HG03571 (cell line): ENCODE measurements around the gene ITM2C.
A peak's percentile ranks its signal among the peaks of the same experiment; 100 is the strongest.

Source experiments
- ATAC-seq: cut with Tn5 transposase; IDR thresholded peaks from one replicate; pipeline ENCODE4 v1.9.1; 2021; ENCODE audit not compliant: unreplicated experiment

Gene ITM2C

DNA sequence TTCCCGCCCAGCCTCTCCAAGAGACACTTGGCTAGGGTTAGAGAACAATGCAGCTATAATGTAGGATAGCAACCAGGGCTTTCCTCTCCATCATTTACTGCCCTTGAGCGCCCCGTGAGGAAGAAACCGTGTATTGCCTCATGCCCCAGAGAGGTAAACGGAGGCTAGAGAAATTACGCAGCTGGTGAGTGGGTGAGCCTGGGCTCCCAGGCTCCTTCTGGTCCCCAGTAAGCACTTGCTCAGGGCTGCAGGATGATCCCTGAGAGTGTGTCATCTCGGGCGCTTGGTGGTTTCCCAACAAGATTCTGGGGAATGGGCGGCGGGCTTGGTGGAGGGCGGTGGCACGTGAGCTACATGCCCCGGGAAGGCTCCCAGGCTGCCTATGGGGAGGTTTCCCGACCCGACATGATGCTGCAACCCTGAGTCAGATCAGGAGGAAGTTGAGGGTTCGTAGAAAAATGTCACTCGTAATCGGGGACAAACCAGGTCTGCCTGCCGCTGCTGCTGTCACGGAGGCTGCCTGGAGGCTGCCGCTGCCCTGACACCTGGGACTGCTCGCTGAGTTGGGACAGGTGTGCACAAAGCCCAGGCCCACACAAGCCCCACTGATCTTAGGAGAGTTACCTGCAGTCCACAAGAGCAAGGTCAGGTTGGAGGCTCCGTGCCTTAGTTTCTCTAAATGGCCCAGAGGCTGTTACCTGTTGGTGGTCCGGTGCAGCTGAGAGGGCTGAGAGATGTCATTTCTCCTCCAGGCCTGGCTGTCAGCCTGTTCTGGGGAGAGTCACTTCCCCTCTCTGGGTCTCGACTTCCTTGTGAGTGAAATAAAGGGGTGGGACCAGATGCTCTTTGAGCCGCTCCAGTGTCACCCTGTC is 60.0 kb downstream of the ITM2C start, which contains the start of gene GPR55:
Gene GPR55, minus strand, starts transcription at position 773 of the 872 bp plus-strand sequence. CDS start 14,280 bp downstream, outside the sequence.
- peak; percentile 44 for ATAC-seq

DNA sequence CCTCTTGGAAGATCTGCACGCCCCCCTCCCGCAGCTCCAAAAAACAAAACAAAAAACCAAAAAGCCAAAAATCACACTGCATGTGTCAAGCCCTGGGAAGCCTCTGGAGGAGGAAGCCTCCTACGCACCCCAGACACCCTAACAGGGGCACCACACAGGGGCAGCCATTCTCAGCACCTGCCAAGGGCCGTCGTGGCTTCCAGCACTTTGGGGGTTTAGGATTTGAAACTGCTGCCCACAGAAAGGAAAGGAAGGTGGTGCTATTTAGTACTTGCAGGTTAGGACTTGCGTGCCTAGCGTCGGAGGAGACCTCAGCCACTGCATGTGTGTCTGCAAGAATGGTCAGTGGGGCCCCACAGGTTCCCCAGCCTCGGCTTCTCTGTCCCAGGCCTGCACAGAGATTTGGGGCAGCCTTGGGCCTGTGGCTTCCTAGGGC is 60.7 kb downstream of the ITM2C start:
- no peak for ATAC-seq

DNA sequence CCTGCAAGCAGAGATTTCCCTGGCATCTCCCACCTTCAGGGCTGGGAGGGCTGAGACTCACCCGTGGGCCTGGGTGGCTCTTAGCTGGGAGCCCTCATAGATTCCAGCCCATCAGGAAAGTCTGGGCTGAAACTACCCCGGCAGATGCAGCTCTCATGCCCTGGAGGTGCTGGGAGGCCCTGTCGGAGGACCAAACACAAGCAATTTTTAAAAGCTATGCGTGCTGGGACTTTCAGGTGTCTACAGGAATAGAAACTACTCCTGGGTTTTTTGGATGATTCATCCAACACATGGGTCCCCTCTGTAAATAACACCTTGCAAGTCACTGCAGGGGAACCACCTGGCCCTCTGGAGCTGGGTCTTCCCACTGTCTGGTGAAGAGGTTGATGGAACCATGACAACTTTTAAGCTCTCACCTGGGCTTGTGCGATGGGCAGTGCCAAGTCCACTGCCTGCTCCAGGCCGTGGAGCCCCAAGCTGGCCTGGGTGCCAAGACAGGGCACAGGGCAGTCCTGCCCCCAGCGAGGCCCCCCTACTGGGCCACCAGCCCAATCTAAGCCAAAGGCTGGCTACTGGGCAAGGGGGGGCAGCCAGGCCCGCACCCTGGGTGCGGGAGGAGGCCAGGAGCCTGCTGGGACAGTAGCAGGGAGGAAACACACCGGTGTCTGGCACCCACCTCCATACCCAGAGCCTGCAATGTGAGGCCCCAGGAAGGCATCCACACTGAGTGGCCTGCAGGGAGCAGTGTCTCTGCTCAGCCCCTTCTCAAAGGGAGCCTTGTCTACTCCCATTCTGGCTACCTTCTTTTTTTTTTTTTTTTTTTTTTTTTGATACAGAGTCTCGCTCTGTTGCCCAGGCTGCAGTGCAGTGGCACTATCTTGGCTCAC is 61.4 kb downstream of the ITM2C start:
- no peak for ATAC-seq

GRCh38 chr2:230927711-230928341 is 63.1 kb downstream of the ITM2C start:
- ATAC-seq, result no peak
